DMS 273 treated with DMSO at 0.1 percent for 48 hours (cell line): ENCODE data around the gene ATIC.
"Not testable (repeated sequence)": the region's sequence is repeated elsewhere in the genome, so short reads cannot be mapped to it uniquely, and the experiment has no call there.

ENCODE experiments used
- DNase-seq: peaks from one replicate; lab custom pipeline; 2025; lab: John Stamatoyannopoulos, UW

ATIC gene

GRCh38 chr2:215311625-215312396, at the start of gene ATIC:
Gene ATIC (plus strand): TSS chr2:215312059. CDS start chr2:215312143, 84 bp downstream.
- DNase-seq = peak; percentile 92

- DNase-seq = no peak
Measured at GRCh38 chr2:215262303-215262702, 49.6 kb upstream of the ATIC start.

- DNase-seq = no peak
Measured at GRCh38 chr2:215262741-215263362, 49.0 kb upstream of the ATIC start.

GRCh38 chr2:215264374-215264773, 47.5 kb upstream of the ATIC start:
- DNase-seq = no peak

GRCh38 chr2:215269397-215270117, 42.3 kb upstream of the ATIC start:
- DNase-seq = peak; percentile 62

- no peak for DNase-seq
Measured at GRCh38 chr2:215270118-215270451, 41.8 kb upstream of the ATIC start.

GRCh38 chr2:215271446-215271845, 40.4 kb upstream of the ATIC start:
- no peak for DNase-seq

- no peak for DNase-seq
Measured at GRCh38 chr2:215272918-215273317, 38.9 kb upstream of the ATIC start.

GRCh38 chr2:215274829-215275228, 37.0 kb upstream of the ATIC start:
- DNase-seq = no peak

GRCh38 chr2:215275824-215276223, 36.0 kb upstream of the ATIC start:
- DNase-seq = no peak

GRCh38 chr2:215277944-215278343, 33.9 kb upstream of the ATIC start:
- no peak for DNase-seq

- no peak for DNase-seq
Measured at GRCh38 chr2:215280326-215280725, 31.5 kb upstream of the ATIC start.

- DNase-seq = no peak
Measured at GRCh38 chr2:215283221-215283620, 28.6 kb upstream of the ATIC start.

- no peak for DNase-seq
Measured at GRCh38 chr2:215286309-215286708, 25.6 kb upstream of the ATIC start.

- no peak for DNase-seq
Measured at GRCh38 chr2:215288112-215288815, 23.6 kb upstream of the ATIC start.

GRCh38 chr2:215290980-215291599, 20.8 kb upstream of the ATIC start:
- no peak for DNase-seq

GRCh38 chr2:215293879-215294278, 18.0 kb upstream of the ATIC start:
- no peak for DNase-seq

GRCh38 chr2:215299337-215299859, 12.5 kb upstream of the ATIC start:
- DNase-seq = peak; percentile 97

- no peak for DNase-seq
Measured at GRCh38 chr2:215301994-215302393, 9.9 kb upstream of the ATIC start.

- DNase-seq = not testable (repeated sequence)
Measured at GRCh38 chr2:215311259-215311624, 617 bp upstream of the ATIC start.

- DNase-seq = no peak
Measured at GRCh38 chr2:215313255-215313613, 1.4 kb downstream of the ATIC start.

- no peak for DNase-seq
Measured at GRCh38 chr2:215314896-215315295, 3.0 kb downstream of the ATIC start.
